Astrocyte of the spinal cord (primary cell): ENCODE measurements around the gene ADAM12.

Experiments
- DNase-seq: peaks from one replicate; pipeline ENCODE4 v3.0.0; 2011; ENCODE audit warnings: low read depth, low spot score
- H3K4me3 ChIP-seq: 2 replicates; pipeline ENCODE4 v1.5.1; 2011; ENCODE audit warnings: low read depth, mild to moderate bottlenecking, low read length, moderate library complexity
- in situ Hi-C: cut with HindIII; loops from 2 replicates; pipeline ENCODE4 v1.10.0; 2017; ENCODE audit warnings: low sequenced_read_pairs
- TF ChIP-seq, protein P1 (sequence below): IDR thresholded peaks from 2 replicates; pipeline ENCODE4 v1.5.1; 2012; ENCODE audit warnings: low read depth, mild to moderate bottlenecking, low read length, inconsistent platforms

ADAM12 gene

DNA sequence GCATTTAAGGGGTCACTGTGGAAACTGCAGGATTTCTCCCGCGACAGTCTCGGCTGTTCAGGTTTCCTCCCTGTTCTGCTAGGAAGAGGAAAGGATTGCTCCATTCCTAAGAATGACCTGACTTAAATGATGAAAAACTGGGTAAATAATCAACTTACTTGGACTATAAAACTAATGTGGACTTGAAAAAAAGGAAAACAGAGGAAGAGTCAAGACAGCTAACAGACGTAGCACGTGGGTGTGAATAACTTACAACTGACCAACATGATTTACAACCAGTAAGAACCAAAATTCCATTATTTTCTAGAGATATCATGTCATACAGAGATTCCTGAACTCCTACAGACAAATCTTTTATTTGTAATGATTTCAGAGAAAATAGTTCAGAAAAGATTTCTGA is 93.8 kb downstream of the ADAM12 start:
- DNase-seq, result no peak
- no peak overlapping the region for H3K4me3 ChIP-seq
- in situ Hi-C loops, result no loop called here

DNA sequence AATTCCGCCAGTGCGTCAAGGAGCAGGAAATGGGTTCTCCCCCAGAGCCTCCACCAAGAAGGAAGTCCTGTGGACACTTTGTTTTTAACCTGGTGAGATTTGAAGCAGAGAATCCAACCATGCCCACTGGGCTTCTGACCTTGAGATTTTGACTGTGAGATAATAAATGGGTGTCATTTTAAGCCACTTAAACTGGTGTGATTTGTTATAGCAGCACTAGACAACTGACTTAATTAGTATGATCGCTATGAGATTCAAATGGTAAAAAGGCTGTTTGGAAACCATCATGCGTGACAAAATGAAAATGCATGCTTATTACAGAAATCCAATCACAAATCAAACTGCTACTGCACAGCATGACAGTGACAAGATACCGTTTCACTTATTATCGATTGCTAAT is 98.0 kb downstream of the ADAM12 start:
- H3K4me3 ChIP-seq, result no peak overlapping the region
- in situ Hi-C loops, result no loop called here
- DNase-seq, result no peak
- TF ChIP-seq, protein P1, sequence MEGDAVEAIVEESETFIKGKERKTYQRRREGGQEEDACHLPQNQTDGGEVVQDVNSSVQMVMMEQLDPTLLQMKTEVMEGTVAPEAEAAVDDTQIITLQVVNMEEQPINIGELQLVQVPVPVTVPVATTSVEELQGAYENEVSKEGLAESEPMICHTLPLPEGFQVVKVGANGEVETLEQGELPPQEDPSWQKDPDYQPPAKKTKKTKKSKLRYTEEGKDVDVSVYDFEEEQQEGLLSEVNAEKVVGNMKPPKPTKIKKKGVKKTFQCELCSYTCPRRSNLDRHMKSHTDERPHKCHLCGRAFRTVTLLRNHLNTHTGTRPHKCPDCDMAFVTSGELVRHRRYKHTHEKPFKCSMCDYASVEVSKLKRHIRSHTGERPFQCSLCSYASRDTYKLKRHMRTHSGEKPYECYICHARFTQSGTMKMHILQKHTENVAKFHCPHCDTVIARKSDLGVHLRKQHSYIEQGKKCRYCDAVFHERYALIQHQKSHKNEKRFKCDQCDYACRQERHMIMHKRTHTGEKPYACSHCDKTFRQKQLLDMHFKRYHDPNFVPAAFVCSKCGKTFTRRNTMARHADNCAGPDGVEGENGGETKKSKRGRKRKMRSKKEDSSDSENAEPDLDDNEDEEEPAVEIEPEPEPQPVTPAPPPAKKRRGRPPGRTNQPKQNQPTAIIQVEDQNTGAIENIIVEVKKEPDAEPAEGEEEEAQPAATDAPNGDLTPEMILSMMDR, result no peak

More for the DNA sequence above, 93.8 kb downstream of the ADAM12 start:
- TF ChIP-seq, protein P1, result no peak

DNA sequence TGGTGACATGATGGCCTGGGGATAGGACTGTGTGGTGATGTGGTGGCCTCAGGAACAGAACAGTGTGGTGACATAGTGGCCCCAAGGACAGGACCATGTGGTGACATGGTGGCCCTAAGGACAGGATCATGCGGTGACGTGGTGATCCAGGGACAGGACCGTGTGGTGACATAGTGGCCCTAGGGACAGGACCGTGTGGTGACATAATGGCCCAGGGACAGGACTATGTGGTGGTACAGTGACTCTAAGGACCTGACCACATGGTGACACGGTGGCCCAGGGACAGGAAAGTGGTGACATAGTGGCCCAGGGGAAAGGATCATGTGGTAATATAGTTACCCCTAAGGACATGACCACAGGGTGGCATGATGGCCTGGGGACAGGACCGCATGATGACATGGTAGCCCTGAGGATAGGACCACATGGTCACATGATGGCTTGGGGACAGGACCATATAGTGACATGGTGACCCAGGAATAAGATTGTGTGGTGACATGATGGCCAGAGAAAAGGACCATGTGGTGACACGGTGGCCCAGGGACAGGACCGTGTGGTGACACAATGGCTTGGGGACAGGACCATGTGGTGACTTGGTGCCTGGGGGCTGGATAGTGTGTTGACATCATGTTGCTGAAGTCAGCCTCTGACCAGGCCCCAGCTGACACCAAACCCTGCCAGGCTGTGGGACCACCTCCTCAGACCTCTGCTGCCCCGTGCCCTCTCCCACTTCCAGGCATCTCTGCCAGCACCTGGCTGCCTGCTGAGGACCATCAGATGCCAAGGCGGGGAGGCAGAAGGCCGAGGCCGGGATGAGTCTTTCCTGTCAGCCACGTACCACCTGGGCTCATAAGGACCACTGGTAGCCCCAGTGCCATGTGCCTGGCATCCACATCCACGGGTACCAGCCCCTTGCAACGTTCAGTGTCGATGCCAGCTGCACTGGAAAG is 99.5 kb downstream of the ADAM12 start:
- no peak for DNase-seq
- in situ Hi-C loops, result no loop called here
- TF ChIP-seq, protein P1, result no peak
- no peak overlapping the region for H3K4me3 ChIP-seq

DNA sequence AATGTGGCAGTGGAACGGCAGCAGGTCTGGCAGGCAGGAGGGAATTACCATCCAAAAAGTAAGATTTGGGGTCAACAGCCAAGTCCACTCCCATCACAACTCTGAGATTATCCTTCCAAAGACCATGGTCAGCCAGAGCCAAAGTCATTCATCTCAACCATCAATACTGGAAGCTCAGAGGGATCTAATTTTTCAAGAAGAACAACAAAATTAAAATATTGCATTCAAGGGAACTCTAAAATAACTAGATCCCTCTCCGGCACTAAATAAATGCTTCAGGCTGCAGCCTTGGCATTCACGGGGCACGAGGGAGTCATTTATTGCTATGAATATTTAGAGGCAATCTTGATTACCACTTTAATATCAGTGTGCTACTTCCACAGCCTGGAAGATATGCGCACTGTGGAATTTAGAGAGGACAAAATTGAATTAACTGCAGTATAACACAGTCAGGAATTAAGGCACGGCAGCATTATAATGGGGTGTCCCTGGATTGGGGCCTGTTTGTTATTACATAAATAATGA is 102.0 kb downstream of the ADAM12 start:
- no peak for DNase-seq
- TF ChIP-seq, protein P1, result no peak
- H3K4me3 ChIP-seq, result no peak overlapping the region
- in situ Hi-C loops, result no loop called here

DNA sequence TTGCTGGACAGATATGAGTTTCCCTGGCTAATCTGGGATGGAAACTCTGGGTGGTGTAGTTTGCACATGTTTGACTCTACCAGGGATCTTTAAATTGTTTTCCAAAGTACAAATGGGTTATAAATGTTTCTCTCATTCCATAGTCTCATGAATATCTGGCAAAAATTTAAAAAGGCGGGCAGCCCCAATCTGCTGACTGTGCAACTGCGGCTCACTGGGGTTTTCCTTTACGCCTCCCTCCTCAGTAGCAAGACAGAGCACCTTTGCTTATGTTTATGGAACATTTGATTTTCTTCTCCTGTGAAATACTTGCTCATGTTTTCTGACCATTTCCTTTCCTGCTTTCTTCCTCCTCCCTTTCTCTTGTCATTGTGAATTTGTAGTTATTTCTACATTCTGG is 105.0 kb downstream of the ADAM12 start:
- in situ Hi-C loops, result no loop called here
- no peak for DNase-seq
- no peak overlapping the region for H3K4me3 ChIP-seq
- TF ChIP-seq, protein P1, result no peak

DNA sequence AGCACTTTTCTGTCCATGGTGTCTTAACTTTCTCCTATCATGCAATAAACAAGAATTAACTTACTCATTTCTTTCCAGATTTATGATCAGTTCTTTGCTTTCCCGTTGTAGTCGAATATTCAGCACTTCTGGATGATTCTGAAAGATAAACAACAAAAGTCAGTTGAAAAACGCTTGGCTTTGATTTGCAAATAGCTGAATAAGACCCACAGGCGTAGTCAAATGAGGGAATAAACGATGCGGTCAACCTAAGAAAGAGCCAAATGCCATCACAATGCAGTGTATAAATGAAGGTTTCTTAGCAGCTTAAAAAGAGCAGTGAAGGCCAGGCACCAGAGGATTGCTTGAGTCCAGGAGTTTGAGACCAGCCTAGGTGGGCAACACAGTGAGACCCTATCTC is 109.4 kb downstream of the ADAM12 start:
- TF ChIP-seq, protein P1, result no peak
- in situ Hi-C loops, result no loop called here
- no peak overlapping the region for H3K4me3 ChIP-seq
- DNase-seq, result peak; percentile 41
